Measurements from ENCODE around the gene MYNN.
"Not testable (repeated sequence)": the region's sequence is repeated elsewhere in the genome, so short reads cannot be mapped to it uniquely, and the experiment has no call there.

Gene MYNN

DNA sequence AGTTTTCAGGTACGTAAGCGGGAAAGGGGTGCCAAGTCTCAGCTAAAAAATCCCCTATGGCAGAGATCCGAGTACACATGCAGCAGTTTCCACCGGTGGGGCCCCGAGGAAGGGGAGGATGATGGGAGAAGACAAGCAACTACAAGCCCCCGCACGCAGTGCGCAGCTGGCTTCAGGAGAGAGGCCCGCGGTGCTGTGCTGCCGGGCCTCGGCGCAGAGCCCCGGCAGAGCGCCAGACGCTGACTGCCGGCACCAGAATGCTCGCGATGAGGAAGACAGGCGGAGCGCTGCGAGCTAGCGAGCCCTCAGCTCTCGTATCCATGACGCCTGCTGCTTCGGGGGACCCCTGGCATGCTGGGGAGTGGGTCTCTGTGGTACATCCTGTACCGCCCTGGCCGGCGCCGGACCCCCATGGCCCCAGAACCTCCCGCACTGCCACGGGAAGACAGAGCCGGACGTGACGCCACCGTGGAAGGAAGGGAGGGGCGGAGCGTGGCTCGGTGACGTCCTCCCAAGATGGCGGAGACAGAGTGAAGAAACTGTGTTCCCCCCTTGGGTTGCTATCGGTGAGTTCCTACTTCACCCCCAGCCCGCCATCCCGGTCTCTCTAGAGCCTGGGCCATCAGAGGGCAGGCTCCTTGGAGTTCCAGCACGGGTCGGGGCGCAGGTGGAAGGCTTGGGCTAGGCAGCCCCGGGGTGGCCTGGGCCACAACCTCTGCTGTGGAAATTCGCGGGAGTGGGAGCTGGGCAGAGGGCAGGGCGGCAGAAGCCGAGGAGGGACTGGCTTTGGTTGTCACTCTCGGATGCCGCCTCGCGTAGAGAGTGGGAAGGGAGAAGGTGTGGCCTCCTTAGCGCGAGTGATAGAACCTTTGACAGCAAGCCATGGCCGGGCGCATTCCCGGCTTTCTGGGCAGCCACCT lies at the start of gene MYNN:
MYNN (plus strand) TSS at position 500 of the 920 bp plus-strand sequence. CDS start 900 bp downstream, outside the sequence.
- FAIRE-seq (peak; percentile 97), DNase-seq (ENCODE audit: insufficient read length, low spot score) (peak; percentile 76)

- DNase-seq (ENCODE audit: insufficient read length, low spot score); FAIRE-seq: not testable (repeated sequence)
Observed at GRCh38 chr3:169731857-169732256, 41.3 kb upstream of the MYNN start.

DNA sequence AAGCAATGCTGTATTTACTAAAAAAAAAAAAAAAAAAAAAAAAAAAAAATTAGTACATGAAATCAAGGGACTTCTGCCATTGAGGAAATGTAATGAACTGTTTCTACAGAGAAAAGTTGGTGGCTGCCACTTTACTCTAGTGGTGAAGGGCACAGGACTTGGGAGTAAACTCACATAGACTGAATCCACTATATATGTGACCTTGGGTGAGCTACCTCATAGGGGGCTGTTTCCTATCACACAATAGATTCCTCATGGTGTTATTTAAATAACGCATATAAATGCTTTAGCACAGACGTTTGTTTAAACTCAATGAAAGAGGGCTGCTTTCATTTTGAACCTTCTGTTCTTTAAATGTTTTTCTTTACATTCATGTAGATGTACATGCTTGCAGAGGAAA lies 34.1 kb upstream of the MYNN start:
- FAIRE-seq (no peak), DNase-seq (ENCODE audit: insufficient read length, low spot score) (no peak)

- FAIRE-seq: no peak
- DNase-seq (ENCODE audit: insufficient read length, low spot score): peak; percentile 21
Observed at GRCh38 chr3:169744366-169745054, 28.7 kb upstream of the MYNN start.

DNA sequence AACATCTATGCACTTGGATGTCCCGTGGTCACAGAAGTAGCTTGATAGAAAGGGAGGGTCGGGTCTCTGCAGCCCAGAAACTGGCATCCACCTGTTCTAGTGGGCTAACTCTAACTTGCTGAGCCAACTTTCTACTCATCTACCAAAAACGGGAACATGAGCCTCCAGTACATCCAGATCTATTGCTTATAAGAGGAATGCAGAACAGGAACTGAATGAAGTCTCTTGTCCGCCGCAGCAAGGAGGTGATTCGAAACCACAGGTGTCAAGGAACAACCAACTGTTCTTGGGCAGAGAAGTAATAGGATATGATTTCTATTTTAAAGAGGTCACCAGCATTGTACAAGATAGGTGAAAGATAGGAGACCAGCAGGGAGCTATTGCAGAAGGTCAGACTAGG lies 26.3 kb upstream of the MYNN start:
- DNase-seq (ENCODE audit: insufficient read length, low spot score) (no peak), FAIRE-seq (no peak)

DNA sequence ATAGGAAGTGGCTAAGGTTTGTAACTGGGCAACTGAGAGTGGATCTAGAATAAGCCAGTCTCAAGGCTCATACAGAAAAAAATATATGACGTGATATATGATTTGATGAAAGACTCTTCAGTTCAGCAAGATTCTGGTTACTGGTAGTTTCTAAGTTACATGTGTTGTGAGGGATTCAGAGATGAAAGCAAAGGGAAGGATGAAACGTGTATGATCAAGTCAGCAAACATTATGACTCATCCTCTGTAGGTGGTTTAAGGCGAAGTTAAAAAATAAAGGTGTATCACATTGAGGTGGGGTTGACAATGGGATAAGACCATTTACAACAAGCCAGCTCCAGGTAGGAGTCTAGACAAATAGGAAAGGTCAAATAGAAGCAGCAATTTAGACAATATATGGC lies 24.5 kb upstream of the MYNN start:
- DNase-seq (ENCODE audit: insufficient read length, low spot score): no peak
- no peak for FAIRE-seq

DNA sequence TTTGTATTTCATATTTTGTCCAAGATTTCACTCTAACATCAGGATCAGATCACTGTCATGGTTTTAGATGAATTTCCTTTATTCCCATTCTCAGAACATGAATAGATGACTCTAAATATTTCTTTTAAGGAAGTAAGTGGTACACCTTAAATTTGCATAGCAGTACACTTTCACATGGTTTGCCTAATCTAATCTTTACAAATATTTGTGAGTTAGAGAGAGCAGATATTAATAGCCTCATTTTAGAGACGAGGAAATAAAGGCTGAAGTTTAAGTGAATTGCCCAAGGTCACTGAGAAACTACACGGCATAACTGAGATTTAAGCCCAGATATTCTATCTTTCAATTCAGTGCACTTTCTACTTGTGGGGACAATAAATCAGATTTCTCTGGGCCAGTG lies 22.5 kb upstream of the MYNN start:
- DNase-seq (ENCODE audit: insufficient read length, low spot score): no peak
- no peak for FAIRE-seq

DNA sequence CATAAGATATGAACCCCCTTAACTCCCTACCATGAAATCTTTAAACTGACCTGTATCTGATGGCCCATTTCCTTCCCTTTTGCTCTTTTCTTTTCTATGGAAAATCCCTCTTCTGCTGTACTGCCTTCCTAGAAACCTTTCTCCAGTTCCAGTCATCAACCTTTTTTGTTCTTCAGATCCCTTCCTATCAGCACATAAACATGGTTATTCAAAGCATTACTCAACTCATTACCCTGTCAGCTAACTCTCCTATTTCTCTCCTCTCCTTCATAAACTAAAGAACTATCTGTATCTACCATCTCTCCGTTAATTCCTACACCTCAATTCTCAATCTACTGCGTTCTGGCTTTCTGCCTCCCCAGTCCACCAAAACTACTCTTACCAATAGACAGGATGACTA lies 21.3 kb upstream of the MYNN start:
- no peak for FAIRE-seq
- DNase-seq (ENCODE audit: insufficient read length, low spot score): no peak

GRCh38 chr3:169754711-169755110 lies 18.5 kb upstream of the MYNN start:
- no peak for FAIRE-seq
- DNase-seq (ENCODE audit: insufficient read length, low spot score): no peak

GRCh38 chr3:169755488-169755887 lies 17.7 kb upstream of the MYNN start:
- no peak for DNase-seq (ENCODE audit: insufficient read length, low spot score)
- no peak for FAIRE-seq

DNA sequence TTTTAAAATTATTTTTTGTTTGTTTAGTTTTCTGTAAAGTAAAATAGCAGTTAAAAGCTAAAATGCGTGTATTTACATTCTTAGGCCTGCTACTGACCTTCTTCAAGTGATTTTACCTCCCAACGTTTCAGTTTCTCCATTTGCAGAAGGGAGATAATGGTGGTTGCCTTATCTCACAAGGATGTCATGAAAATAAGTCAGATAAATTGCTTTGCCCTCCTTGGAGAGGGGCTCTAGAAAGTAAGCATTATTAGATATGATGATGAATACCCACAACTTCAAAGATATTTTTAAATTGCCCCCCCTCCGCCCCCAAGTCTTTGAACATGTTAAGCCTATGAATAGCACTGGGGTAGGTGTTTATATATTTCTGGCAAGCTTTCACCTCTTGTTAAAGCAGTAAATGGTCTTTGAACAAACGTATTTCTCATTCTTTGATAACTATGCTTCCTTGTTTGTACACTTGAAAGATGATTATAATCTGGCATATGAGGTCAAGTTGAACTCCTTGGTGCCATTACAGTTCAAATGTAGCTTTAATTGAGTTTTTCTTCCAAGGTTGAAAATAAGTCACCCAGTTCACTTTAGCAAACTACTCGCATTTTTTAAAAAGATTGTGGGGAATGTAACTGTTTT lies 14.7 kb upstream of the MYNN start:
- DNase-seq (ENCODE audit: insufficient read length, low spot score): no peak
- no peak for FAIRE-seq

GRCh38 chr3:169759256-169759655 lies 13.9 kb upstream of the MYNN start:
- FAIRE-seq: no peak
- no peak for DNase-seq (ENCODE audit: insufficient read length, low spot score)

- no peak for FAIRE-seq
Observed at GRCh38 chr3:169760479-169760878, 12.7 kb upstream of the MYNN start.

DNA sequence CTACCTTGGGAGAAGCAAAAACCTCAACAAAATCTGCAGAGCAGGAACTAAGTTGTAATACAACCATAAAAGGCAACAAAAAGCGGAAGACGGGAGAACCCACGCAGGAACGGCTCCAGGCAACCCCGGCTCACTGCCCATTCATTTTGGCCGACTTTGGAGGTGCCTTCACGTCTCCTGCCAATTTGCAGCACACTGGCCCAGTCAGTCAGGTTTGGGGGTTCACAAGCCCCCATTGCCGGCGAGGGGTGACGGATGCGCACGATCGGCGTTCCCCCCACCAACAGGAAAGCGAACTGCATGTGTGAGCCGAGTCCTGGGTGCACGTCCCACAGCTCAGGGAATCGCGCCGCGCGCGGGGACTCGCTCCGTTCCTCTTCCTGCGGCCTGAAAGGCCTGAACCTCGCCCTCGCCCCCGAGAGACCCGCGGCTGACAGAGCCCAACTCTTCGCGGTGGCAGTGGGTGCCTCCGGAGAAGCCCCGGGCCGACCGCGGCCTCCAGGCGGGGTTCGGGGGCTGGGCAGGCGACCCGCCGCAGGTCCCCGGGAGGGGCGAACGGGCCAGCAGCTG lies 8.8 kb upstream of the MYNN start:
- no peak for DNase-seq (ENCODE audit: insufficient read length, low spot score)
- no peak for FAIRE-seq

More at GRCh38 chr3:169760479-169760878, 12.7 kb upstream of the MYNN start:
- no peak for DNase-seq (ENCODE audit: insufficient read length, low spot score)

DNA sequence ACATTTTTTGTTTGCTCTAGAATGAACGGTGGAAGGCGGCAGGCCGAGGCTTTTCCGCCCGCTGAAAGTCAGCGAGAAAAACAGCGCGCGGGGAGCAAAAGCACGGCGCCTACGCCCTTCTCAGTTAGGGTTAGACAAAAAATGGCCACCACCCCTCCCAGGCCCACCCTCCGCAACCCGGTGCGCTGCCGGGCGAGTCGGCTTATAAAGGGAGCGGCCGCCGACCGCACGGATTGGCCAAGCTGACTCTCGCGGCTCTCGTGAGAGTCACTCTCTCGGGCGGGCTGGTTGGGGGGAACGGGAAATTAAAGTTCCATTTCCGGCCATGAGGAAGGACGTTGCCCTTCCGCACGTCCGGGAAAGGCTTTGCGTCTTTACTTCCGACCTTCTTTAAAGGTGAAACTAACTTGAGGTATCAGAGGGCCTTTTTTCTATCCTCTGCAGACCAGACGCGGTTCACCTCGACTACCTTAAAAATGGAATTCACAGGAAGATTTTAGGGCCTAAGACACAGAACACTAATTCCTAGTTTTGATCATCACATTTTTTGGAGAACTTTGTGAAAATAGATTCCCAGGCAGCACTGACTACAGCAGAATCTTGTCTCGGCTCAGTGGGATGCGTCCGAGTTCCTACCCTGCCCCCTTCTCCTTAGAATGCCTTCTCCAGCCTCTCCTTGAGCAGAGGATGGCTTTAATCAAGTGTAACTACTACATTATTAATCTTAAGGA lies 8.1 kb upstream of the MYNN start, which contains the start of gene TERC:
TERC (minus strand) TSS at position 179 of the 731 bp plus-strand sequence.
- FAIRE-seq (peak; percentile 68), DNase-seq (ENCODE audit: insufficient read length, low spot score) (peak; percentile 86)

DNA sequence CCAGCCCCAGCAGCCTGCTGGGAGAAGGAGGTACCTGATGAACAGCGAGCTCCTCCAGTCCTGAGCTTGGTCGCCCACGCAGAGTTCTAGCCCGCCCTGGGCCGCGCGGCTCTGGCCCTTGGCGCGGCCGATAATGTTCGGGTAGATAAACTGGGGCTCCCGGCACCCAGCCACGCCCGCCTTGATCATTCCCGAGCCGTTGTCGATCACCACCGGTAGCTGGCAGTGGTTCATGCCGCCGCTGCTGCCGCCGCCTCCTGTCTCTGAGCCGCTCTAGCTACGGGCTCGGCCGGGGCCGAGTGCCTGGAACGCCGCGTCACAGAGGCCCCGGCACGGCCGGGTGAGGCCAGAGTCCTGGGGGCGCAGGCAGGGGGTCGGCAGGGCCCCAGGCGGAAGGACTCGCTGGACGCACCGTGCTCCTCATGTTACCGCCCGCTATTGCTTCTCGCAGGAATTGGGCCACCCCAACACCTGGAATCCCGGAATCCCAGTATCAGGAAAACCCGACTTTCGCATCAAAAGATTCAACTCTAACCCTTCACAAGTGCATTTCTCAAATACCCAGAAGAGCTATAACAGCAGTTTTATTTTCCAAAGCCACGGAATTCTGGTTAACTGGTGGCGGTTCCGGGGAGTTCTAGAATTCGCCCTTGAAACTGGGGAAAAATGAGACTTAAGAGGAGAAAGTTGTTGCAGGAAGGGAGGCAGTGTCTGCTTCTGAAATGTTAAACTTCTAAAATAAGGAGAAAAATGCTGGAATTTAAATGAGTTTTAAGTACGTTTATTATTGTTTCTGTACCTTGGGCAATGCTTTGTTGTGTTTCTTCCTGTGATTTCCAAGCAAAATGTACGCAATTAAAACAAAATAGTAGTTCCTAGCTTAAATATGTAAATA lies 3.7 kb upstream of the MYNN start, which contains the start of gene ACTRT3:
ACTRT3 (minus strand) TSS at position 275 of the 895 bp plus-strand sequence; CDS start at position 234, 41 bp downstream.
- FAIRE-seq (no peak), DNase-seq (ENCODE audit: insufficient read length, low spot score) (no peak)

DNA sequence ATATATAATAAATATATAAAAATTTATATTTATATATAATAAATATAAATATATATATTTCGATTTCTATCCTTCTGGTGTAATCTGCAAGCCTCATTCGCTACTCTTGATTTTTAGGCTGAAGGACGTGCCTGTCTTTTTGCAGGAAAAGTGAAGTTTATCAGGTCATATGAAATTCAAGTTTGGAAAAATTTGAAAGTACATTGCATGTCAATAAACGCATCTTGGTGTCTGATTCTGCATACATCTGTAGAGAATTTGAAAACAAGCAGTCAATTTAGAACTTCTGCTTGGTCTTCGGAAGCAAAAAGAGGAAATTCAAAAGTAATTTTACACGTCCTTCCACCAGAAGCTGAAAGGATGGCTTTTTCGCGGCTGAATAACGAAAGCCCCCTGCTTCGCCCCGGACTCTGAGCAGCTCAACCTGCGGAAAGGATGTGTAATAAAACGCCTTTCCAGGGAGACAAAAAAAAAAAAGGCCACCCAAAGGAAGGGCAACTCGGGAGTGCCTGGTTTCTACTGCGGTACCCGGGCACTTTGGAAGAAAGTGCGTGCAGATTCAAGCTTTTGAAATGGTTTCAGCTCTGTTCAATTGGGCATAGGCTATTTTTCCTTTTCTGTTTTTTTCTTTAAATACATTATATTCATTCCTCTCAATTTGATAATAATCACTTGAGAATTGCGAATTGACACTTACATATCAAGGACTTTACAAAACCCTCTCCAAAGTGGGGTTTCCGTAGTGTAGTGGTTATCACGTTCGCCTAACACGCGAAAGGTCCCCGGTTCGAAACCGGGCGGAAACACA lies 1.5 kb upstream of the MYNN start:
- DNase-seq (ENCODE audit: insufficient read length, low spot score) (no peak), FAIRE-seq (no peak)

- no peak for DNase-seq (ENCODE audit: insufficient read length, low spot score)
- no peak for FAIRE-seq
Observed at GRCh38 chr3:169772305-169772896, 795 bp upstream of the MYNN start.

Measured in HTR-8/SVneo (cell line).